HAP-1 (cell line): ENCODE measurements around the gene ZNF484.
"Not testable (repeated sequence)": the region's sequence is repeated elsewhere in the genome, so short reads cannot be mapped to it uniquely, and the experiment has no call there.

Source experiments
- DNase-seq, 2 experiments: peaks; one replicate each; pipeline ENCODE4 v3.0.0-alpha.2; 2016 to 2020; ENCODE audit warnings: low spot score in 2 of 2
- H3K27me3 ChIP-seq: fragments of 250-450 bp; sonication (Bioruptor Pico); 2 replicates; pipeline ENCODE4 v1.5.1; 2020; ENCODE audit warnings: low read depth, mild to moderate bottlenecking, moderate library complexity
- H3K36me3 ChIP-seq: fragments of 250-450 bp; sonication (Bioruptor Pico); replicated peaks from 2 replicates; pipeline ENCODE4 v1.5.1; 2020; ENCODE audit warnings: mild to moderate bottlenecking
- H3K4me1 ChIP-seq: fragments of 250-450 bp; sonication (Bioruptor Pico); 2 replicates; pipeline ENCODE4 v1.5.1; 2020; ENCODE audit warnings: mild to moderate bottlenecking
- H3K4me3 ChIP-seq: fragments of 250-450 bp; sonication (Bioruptor Pico); 2 replicates; pipeline ENCODE4 v1.5.1; 2020; ENCODE audit warnings: mild to moderate bottlenecking, moderate library complexity
- H3K9me3 ChIP-seq: fragments of 250-450 bp; sonication (Bioruptor Pico); 2 replicates; pipeline ENCODE4 v1.5.1; 2020; ENCODE audit warnings: mild to moderate bottlenecking, moderate library complexity
- in situ Hi-C: fragments of 300-500 bp; cut with MboI; formaldehyde crosslinking; loops from 3 replicates; pipeline ENCODE4 v1.14.3; 2020; ENCODE audit warnings: low sequenced_read_pairs, inconsistent platforms, mixed read lengths

Gene ZNF484

DNA sequence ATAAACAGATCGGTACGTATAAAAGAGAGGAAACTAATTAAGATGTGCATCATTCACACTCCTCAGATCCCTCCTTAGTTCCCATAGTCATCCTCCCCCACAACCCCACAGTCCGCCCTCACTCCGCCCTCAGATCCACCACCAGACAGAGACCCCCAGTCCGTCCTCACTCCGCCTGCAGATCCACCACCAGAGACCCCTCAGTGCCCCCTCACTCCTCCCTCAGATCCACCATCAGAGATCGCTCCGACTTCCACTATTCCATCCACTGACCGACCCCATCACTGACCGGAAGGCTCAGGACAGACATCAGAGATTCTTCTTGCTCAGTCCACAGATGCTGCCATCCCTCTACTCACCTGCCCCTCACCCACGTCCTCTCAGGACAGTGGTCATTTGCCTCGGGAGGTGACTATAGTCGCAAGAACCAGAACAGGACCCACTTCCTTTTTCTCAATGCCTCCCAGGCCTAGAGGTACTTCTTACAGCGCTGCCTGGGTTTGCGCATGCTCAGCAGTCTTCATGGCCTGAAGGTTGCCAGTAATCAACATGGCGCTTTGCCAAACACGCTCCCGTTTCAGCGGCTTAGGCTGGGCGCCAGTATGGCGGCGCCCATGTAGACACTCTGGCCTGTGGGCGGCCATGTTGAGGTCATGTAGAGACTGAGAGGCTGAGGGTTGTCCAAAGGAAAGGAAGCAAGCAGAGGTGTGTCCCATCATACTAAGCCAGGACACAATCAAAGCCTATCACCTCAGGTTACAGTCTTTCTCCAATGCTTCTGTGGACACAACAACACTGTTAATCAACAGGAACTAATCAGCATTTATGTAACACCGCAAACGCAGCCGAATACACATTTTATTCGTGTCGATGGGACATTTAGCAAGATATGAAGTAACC, at the start of gene ZNF484:
ZNF484 (minus strand) TSS at position 508 of the 900 bp plus-strand sequence. CDS start 3,009 bp downstream, outside the sequence.
- in situ Hi-C loops = no loop called here
- DNase-seq = peak; percentile 97 to 98
- Histone ChIP-seq H3K27me3 (no peaks in the 10 kb centered on the region), H3K4me1 (peaks cover 3% of the 10 kb centered on the region; the same call in 1 of the 2 replicates), H3K9me3 (no peaks in the 10 kb centered on the region), H3K36me3 (no peaks in the 10 kb centered on the region), H3K4me3 (peak within 1 kb of the TSS; percentile 48)

DNA sequence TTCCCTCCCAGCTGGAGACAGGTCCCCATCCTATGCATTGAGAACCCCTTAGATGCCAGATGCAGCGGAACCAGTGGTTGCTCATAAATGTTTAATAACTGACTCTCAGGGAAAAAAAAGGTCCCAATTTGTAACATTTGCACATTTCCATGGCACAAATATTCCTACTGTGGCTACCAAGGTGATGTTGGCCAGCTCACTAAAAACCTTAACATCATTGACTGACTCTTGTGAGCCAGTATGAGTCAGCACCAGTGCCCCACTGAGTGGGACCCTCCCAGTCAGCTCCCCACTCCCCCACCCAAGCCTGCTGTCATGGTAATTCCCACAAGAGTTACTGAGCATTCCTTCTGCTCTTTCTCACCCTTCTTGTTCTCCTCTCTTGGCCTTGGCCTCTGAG, 42.6 kb upstream of the ZNF484 start:
- Histone ChIP-seq H3K36me3 (no peaks in the 10 kb centered on the region), H3K4me3 (no peak overlapping the region), H3K27me3 (no peaks in the 10 kb centered on the region), H3K9me3 (no peaks in the 10 kb centered on the region), H3K4me1 (no peaks in the 10 kb centered on the region)
- DNase-seq = no peak
- in situ Hi-C loops = no loop called here

DNA sequence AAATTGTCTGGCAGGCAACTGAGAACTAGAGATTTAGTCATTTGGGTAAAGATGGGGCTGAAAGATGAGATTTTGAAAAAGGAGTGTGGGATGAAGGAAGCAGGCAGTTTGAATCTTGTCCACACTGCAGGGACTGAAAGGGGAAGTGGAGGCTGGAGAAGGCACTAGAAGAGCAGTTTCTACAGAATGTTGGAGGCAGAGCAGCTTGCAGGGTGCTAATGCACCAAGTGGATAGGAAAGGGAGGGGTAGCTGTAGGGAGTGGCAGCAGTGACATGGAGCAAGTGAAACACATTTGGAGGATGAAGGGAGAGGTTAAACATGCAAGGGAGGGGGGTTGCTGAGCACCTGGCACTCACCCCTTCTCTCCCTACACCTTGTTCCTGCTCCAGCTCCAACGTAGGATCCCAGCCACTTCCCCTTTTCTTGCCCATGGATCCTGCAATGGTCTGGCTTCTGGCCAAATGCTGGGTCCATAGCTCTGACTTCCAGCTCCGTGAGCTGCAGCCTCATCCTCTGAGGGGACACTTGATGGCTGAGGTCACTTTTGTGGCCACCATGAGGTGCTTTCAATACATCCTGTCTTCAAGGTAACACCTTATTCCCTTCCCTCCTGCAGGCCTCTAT, 39.5 kb upstream of the ZNF484 start:
- Histone ChIP-seq H3K9me3 (no peaks in the 10 kb centered on the region), H3K27me3 (no peaks in the 10 kb centered on the region), H3K4me1 (peaks cover 4% of the 10 kb centered on the region), H3K36me3 (no peaks in the 10 kb centered on the region), H3K4me3 (no peak overlapping the region)
- no peak for DNase-seq
- in situ Hi-C loops = no loop called here

DNA sequence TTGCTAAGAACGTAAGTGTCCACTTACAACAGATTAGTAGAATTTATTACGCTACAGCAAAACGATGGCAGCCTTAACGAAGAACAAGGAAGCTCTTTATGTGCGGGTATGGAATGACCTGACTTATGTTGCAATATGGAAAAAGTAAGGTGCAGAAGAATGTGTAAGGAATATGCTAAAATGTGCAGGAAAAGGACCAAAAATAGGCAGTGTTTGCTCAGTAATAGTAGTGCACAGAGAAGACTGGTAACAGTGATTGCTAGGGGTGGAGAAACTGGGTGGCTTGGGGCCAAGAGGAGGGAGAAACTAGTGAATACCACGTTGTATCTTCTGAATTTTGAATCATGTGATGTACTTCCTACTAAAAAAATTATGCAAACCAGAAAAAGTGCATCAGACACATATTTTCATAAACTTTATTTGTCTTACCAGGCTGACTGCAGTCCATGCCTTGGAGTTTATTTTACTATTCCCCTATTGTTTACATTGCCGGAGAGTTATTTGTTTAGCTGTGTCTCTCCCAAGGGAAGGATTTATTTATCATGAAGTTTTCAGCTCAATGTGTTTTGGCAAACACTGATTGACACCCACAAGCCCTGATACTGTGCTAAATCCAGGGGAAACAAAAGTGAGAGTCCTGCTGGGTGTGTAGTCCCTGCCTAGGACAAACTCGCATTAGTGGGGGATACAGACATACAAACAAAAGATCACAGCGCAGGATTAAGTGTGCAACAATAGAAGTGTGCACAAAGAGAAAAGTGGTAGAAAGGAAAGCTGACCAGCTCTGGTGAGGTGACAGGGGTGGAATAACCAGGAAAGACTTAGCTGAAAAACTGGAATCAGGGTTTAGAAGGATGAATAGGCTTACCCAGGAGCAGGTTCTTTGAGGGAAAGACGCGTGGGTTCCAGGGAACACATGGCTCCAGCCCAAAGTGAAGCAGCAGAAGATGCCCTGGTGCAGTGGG, 34.0 kb upstream of the ZNF484 start:
- in situ Hi-C loops = no loop called here
- Histone ChIP-seq H3K4me1 (peaks cover 14% of the 10 kb centered on the region), H3K4me3 (no peak overlapping the region), H3K27me3 (0 out of 2 replicates have a peak, but pooled peaks cover 2% of the 10 kb centered on the region), H3K9me3 (no peaks in the 10 kb centered on the region), H3K36me3 (no peaks in the 10 kb centered on the region)
- DNase-seq = peak; percentile 71 to 79

DNA sequence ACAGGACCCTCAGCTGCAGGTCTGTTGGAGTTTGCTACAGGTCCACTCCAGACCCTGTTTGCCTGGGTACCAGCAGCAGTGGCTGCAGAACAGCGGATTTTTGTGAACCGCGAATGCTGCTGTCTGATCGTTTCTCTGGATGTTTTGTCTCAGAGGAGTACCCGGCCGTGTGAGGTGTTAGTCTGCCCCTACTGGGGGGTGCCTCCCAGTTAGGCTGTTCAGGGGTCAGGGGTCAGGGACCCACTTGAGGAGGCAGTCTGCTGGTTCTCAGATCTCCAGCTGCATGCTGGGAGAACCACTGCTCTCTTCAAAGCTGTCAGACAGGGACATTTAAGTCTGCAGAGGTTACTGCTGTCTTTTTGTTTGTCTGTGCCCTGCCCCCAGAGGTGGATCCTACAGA, 27.3 kb upstream of the ZNF484 start:
- not testable (repeated sequence) for H3K4me3 ChIP-seq

DNA sequence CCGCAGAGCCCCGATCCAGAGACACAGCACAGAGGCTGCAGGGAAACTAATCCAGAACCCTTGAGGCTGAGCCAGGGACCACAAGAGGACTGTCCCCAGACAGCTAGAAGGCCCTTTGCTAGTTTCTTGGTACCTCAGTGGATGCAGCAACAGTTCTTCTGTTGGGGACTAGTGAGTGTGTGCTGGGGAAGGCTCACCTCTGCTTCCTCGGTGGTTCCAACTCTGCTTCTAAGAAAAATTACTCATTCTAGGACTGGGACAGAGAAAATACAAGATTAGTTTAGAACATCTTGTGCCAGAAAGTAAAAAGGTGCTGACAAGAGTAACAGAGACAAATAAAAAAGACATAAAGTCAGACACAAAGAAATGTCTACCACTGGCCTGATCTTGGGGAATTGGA, 19.5 kb upstream of the ZNF484 start:
- no peak overlapping the region for H3K4me3 ChIP-seq
- no peaks in the 10 kb centered on the region for H3K4me1 ChIP-seq
- no peaks in the 10 kb centered on the region for H3K36me3 ChIP-seq
- in situ Hi-C loops = no loop called here
- peaks cover 3% of the 10 kb centered on the region; the same call in 1 of the 2 replicates for H3K27me3 ChIP-seq
- DNase-seq = no peak
- no peaks in the 10 kb centered on the region for H3K9me3 ChIP-seq

More for the DNA sequence above, 27.3 kb upstream of the ZNF484 start:
- H3K27me3 ChIP-seq, H3K36me3 ChIP-seq, DNase-seq, H3K9me3 ChIP-seq, in situ Hi-C loops, H3K4me1 ChIP-seq: not testable (repeated sequence)

DNA sequence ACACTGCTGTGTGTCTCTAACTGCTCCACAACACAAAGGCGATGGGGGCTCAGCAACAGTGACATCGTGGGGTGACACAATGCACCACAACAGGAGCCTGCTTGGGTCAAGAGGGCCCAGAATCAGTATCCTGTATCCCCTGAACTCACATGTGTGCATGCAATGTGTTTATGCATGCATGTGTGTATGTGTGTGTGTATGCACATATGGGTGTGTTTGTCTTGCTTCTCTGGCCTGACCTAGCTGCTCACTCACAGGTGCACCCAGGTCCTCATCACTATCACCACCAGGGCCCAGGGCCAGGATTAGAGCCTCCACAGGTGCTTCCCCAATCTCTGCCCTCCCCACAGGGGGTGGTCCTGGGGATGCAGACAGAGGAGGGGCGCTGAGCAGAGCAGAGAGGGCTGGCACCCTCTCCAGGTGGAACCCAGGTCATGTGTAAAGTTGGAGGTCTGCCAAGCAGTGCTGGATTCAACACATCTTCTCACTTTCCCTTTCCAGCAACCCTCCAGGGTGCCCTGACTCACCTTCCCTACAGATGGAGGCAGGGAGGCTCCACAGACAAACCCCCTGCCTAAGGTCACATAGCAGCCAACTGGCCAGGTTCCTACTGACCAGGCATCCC, 18.1 kb upstream of the ZNF484 start:
- H3K4me3 ChIP-seq = no peak overlapping the region
- DNase-seq = no peak
- peaks cover 3% of the 10 kb centered on the region; the same call in 1 of the 2 replicates for H3K27me3 ChIP-seq
- no peaks in the 10 kb centered on the region for H3K36me3 ChIP-seq
- in situ Hi-C loops = no loop called here
- peaks cover 5% of the 10 kb centered on the region; the same call in 1 of the 2 replicates for H3K4me1 ChIP-seq
- no peaks in the 10 kb centered on the region for H3K9me3 ChIP-seq

DNA sequence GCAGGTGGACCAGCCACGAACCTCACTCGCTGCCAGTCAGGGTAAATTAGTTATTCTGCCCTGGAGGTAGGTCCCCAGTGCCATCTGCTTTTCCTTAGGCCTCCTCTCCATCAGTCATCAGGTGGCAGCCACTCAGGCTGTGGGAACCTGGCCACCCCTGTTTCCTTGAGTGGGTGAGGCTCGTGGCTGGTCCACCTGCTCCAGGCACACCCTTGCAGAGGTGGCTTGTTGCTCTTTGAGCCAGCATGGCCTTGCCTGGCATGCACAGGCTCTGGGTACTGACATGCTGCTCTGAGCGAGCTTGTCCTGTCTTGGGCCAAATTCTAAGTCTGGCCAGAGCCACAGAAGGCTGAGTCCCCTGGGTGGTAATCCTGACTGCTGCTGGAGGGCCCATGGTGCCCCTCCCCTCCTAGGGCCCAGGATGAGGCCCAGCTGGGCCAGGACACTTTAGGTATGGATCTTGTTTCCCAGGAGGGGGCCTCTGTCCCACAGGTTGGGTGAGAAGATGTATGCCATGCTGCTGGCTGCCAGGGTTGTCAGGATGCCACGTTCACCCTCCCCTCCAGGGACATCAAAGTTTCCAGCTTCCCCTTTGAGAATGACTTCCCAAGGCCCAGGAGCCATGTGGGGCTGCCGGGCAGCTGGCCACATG, 17.0 kb upstream of the ZNF484 start:
- H3K4me1 ChIP-seq = peaks cover 7% of the 10 kb centered on the region; the same call in 1 of the 2 replicates
- H3K36me3 ChIP-seq = no peaks in the 10 kb centered on the region
- no peak overlapping the region for H3K4me3 ChIP-seq
- H3K27me3 ChIP-seq = peaks cover 3% of the 10 kb centered on the region; the same call in 1 of the 2 replicates
- in situ Hi-C loops = no loop called here
- no peak for DNase-seq
- H3K9me3 ChIP-seq = no peaks in the 10 kb centered on the region

DNA sequence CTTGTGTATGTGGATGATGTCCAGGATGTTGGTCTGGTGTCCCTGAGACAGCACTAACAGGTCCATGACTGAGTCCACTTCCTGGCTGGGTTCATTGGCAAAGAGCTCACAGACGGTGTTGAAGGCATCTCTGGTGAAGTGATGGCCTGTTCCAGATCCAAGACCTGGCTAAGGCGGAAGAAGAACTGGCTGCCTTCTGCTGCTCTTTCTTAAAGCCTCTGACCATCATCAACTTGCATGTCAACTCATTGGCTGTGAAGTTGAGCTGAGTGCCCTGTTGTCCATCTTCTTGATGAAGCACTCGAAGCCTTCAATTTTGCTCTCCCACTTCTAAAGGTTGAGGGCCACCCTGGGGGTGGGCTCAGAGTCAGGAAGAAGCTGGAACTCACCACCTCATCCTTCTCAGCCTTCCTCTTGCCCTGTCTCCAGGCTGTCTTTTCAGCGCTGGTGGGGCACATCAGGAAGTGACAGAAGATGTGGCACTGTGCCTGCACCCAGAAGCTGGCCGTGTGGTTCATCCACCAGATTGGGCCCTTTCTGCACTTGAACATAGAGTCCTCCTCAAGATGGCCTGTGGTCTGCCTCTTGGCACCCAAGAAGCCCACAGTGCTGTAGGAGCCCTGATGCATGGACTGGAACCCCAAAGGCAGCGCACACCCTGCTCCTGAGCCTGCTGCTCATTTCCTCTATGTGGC, 16.2 kb upstream of the ZNF484 start:
- in situ Hi-C loops, DNase-seq: not testable (repeated sequence)

DNA sequence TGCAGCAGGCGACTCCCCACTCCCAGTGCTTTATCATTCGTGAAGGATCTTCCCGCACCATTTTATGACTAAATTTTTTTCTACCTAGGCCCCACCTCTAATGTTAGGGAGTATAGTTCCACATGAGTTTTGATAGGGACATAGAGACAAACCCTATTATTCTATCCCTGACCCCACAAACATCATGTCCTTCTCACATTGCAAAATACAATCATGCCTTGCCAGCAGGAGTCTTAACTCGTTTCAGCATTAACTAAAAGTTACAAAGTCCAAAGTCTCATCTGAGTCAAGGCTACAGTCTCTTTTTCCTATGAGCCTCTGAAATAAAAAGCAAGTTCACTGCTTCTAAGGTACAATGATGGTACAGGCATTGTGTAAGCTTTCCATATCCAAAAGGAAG, 14.4 kb upstream of the ZNF484 start:
- peaks cover 19% of the 10 kb centered on the region for H3K4me1 ChIP-seq
- in situ Hi-C loops, DNase-seq, H3K36me3 ChIP-seq, H3K27me3 ChIP-seq, H3K4me3 ChIP-seq, H3K9me3 ChIP-seq: not testable (repeated sequence)

More for the DNA sequence above, 16.2 kb upstream of the ZNF484 start:
- not testable (repeated sequence) for H3K9me3 ChIP-seq, H3K36me3 ChIP-seq, H3K4me3 ChIP-seq, H3K4me1 ChIP-seq, H3K27me3 ChIP-seq

DNA sequence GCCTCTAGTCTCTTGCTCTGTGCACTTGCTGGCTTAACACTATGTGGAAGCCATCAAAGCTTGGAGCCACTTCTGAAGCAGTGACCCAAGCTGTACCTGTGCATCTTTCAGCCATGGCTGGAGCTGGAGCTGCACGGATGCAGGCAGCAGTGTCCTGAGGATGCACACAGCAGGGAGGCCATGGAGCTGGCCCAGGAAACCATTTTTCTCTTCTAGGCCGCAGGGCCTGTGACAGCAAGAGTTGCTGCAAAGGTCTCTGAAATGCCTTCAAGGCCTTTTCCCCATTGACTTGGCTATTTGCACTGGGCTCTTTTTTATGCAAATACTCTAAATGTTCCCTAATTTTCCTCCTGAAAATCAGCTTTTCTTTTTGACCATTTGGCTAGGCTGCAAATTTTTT, 12.9 kb upstream of the ZNF484 start:
- Histone ChIP-seq H3K36me3 (no peaks in the 10 kb centered on the region), H3K9me3 (peaks cover 4% of the 10 kb centered on the region; the same call in 1 of the 2 replicates), H3K4me3 (no peak overlapping the region), H3K27me3 (no peaks in the 10 kb centered on the region), H3K4me1 (peaks cover 19% of the 10 kb centered on the region)
- DNase-seq = no peak
- in situ Hi-C loops = no loop called here

DNA sequence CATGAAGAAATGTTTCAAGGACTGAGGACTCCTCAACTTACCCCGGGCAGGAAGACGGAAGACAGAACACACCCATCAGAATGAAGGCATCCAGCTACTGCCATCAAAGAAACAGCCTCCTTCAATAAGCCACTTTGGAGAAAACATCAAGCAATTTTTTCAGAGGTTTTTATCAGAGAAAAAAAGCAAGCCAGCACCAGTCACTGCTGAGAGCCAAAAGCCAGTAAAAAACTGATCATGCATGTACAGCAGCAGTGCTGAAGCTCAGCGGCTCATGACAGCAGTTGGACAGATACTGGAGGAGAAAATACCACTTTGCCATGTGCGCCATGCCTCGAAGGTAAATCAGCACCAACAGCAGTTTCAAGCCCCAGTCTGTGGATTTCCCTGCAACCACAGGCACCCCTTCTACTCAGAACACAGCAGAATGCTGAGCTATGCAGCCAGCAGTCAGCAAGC, 10.1 kb upstream of the ZNF484 start:
- peaks cover 4% of the 10 kb centered on the region; the same call in 1 of the 2 replicates for H3K9me3 ChIP-seq
- H3K4me1 ChIP-seq = peaks cover 19% of the 10 kb centered on the region
- H3K4me3 ChIP-seq = no peak overlapping the region
- in situ Hi-C loops = no loop called here
- H3K27me3 ChIP-seq = no peaks in the 10 kb centered on the region
- no peak for DNase-seq
- no peaks in the 10 kb centered on the region for H3K36me3 ChIP-seq
